ENCODE measurements around the gene COPZ1.

The COPZ1 gene

GRCh38 chr12:54398995-54399793 lies 74.3 kb downstream of the COPZ1 start:
- FAIRE-seq: no peak

- FAIRE-seq: no peak
These were observed 76.2 kb downstream of the COPZ1 start for GRCh38 chr12:54401119-54401518.

Data from endometrium (tissue), 2 donors.